ENCODE data around the gene VDAC2. TPM values are rescaled to one million over a fixed set of nuclear protein-coding genes. Genes with fewer than 3 reads are reported as not detected.

The VDAC2 gene
- total RNA-seq: 224 and 226 TPM in 2 replicates

GRCh38 chr10:75210282-75211006 is at the start of gene VDAC2:
Gene VDAC2 (plus strand): TSS chr10:75210796. CDS start chr10:75211159, 363 bp downstream.

GRCh38 chr10:75235375-75236177 is 25.0 kb downstream of the VDAC2 start, which contains the start of gene COMTD1:
Gene COMTD1 (minus strand): TSS chr10:75235957. CDS start chr10:75235928, 29 bp downstream.

Other genes with a start within 250 kb of the VDAC2 start
- 14.5 and 18.0 TPM in 2 replicates for gene SAMD8, start 99.1 kb upstream of the VDAC2 start, total RNA-seq
- gene COMTD1, start 25.2 kb downstream of the VDAC2 start, total RNA-seq: 57.6 and 87.0 TPM in 2 replicates
- 18.6 and 22.7 TPM in 2 replicates for gene ZNF503, start 191.0 kb downstream of the VDAC2 start, total RNA-seq
- 1.3 TPM in 2 replicates for gene LRMDA, start 220.8 kb downstream of the VDAC2 start, total RNA-seq

Data from airway epithelial cell (primary cell).